ENCODE results near the gene FOXP2.

The FOXP2 gene

DNA sequence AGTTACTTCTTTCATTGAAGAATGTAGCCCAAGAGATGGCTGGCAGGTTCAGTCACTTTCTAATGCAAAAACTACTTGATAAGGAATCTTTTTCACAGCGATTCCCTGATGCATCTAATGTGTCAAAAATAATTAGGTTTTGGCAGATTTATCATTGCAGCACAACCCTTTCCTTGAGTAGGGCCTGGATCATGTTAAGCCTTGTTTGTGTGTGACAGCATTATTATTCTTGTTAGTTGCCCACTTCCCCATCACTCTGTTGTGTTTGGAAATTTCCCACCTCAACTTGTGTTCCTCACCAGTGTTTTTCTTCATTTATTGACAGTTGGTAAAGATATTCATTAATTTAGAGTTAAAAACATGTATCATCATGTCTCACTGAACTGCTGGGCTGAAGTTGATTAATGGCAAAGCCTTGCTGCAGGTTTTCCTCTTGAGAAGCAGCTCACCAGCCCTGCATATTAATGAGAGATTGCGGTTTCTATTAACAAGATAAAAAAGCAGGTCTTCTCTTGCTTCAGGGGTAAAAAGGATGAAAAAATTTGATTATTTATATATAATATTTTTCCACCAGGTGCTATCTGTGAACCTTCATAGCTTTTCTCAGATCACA lies 273.9 kb downstream of the FOXP2 start:
- DNase-seq (ENCODE audit: low read depth): no peak
- TF ChIP-seq, protein P1, sequence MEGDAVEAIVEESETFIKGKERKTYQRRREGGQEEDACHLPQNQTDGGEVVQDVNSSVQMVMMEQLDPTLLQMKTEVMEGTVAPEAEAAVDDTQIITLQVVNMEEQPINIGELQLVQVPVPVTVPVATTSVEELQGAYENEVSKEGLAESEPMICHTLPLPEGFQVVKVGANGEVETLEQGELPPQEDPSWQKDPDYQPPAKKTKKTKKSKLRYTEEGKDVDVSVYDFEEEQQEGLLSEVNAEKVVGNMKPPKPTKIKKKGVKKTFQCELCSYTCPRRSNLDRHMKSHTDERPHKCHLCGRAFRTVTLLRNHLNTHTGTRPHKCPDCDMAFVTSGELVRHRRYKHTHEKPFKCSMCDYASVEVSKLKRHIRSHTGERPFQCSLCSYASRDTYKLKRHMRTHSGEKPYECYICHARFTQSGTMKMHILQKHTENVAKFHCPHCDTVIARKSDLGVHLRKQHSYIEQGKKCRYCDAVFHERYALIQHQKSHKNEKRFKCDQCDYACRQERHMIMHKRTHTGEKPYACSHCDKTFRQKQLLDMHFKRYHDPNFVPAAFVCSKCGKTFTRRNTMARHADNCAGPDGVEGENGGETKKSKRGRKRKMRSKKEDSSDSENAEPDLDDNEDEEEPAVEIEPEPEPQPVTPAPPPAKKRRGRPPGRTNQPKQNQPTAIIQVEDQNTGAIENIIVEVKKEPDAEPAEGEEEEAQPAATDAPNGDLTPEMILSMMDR (conservative IDR thresholded peaks at IDR 0.05; ENCODE audit: low read depth, low read length): no peak
- no peak overlapping the region for H3K4me3 ChIP-seq (ENCODE audit: low read length)

- DNase-seq (ENCODE audit: low read depth): no peak
- no peak overlapping the region for H3K4me3 ChIP-seq (ENCODE audit: low read length)
These were observed 274.8 kb downstream of the FOXP2 start for GRCh38 chr7:114689406-114689805.

GRCh38 chr7:114691605-114692004 lies 277.0 kb downstream of the FOXP2 start:
- TF ChIP-seq, protein P1 (conservative IDR thresholded peaks at IDR 0.05; ENCODE audit: low read depth, low read length): no peak
- no peak overlapping the region for H3K4me3 ChIP-seq (ENCODE audit: low read length)
- no peak for DNase-seq (ENCODE audit: low read depth)

More at GRCh38 chr7:114689406-114689805, 274.8 kb downstream of the FOXP2 start:
- TF ChIP-seq, protein P1 (conservative IDR thresholded peaks at IDR 0.05; ENCODE audit: low read depth, low read length): no peak

DNA sequence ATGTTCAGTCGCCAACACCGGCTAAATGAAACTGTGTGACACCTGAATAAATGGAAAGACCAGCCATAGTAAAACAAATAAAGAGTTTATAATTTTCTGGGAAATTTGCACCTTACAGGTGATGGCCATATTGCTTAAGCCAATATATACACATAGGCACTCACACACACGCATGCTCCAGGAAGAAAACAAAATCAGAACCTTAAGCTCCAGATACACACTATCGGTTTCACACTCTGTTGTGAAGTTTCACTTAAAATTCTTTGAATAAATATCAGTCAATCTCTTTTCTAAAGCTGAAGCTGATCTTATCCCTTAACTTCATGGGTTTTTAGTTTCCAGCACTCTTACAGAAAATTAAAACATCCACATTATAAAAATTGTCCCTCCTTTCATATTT lies 280.6 kb downstream of the FOXP2 start:
- TF ChIP-seq, protein P1 (conservative IDR thresholded peaks at IDR 0.05; ENCODE audit: low read depth, low read length): no peak
- DNase-seq (ENCODE audit: low read depth): no peak
- no peak overlapping the region for H3K4me3 ChIP-seq (ENCODE audit: low read length)

- H3K4me3 ChIP-seq (ENCODE audit: low read length): no peak overlapping the region
- no peak for DNase-seq (ENCODE audit: low read depth)
- TF ChIP-seq, protein P1 (conservative IDR thresholded peaks at IDR 0.05; ENCODE audit: low read depth, low read length): no peak
These were observed 285.8 kb downstream of the FOXP2 start for GRCh38 chr7:114700247-114700928.

DNA sequence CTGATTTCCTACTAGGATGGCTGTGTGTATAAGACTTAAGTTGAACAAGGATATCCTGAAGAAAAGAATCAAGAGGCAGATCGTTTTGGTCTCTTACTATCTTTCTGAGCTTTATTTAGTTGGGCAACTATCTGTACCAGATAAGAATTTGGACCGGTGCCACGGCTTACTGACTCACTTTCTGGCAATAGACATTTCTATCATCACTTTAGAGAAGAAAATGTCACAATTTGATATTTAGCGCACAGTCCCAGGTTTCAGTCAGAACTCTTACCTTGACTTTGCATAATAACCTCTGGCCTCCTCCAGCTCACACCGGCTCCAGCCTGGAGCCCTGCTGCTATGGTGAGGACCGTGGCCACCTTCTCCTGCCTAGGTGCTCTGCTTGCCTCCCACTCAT lies 289.1 kb downstream of the FOXP2 start:
- TF ChIP-seq, protein P1 (conservative IDR thresholded peaks at IDR 0.05; ENCODE audit: low read depth, low read length): no peak
- no peak for DNase-seq (ENCODE audit: low read depth)
- H3K4me3 ChIP-seq (ENCODE audit: low read length): no peak overlapping the region

GRCh38 chr7:114708646-114709045 lies 294.0 kb downstream of the FOXP2 start:
- no peak for DNase-seq (ENCODE audit: low read depth)
- H3K4me3 ChIP-seq (ENCODE audit: low read length): no peak overlapping the region
- TF ChIP-seq, protein P1 (conservative IDR thresholded peaks at IDR 0.05; ENCODE audit: low read depth, low read length): no peak

All from retinal pigment epithelial cell (primary cell).